A673 (cell line): ENCODE measurements around the gene CLEC18B. TPM values are rescaled to one million over a fixed set of nuclear protein-coding genes. Genes with fewer than 3 reads are reported as not detected.
"Not testable (repeated sequence)": the region's sequence is repeated elsewhere in the genome, so short reads cannot be mapped to it uniquely, and the experiment has no call there.

Source experiments
- Bru-seq: library from RNA; stranded (reverse); fragments of 400-500 nt; gene quantifications from one replicate; lab custom pipeline; 2021; lab: Mats Ljungman, UMichigan
- BruChase-seq, 2 experiments: library from RNA; stranded (reverse); fragments of 400-500 nt; gene quantifications; one replicate each; lab custom pipeline; 2021; lab: Mats Ljungman, UMichigan
- BruUV-seq: library from RNA; stranded (reverse); fragments of 400-500 nt; replicated peaks from 2 replicates; lab custom pipeline; 2021; lab: Mats Ljungman, UMichigan
- CTCF ChIA-PET: fragments of 300-600 bp; sonication (Branson Sonifier 250); formaldehyde crosslinking; loops from one replicate; lab custom pipeline; 2022; ENCODE audit warnings: antibody characterized with exemption; lab: Charles Lee
- POLR2A ChIA-PET: fragments of 300-600 bp; sonication (Branson Sonifier 250); formaldehyde crosslinking; loops from one replicate; lab custom pipeline; 2022; ENCODE audit warnings: antibody characterized with exemption; ENCODE audit not compliant: low non-redundant PET; lab: Charles Lee
- DNase-seq: peaks from one replicate; pipeline ENCODE4 v3.0.0-alpha.2; 2015; ENCODE audit warnings: low spot score
- H3K27ac ChIP-seq: fragments of 200-600 bp; sonication (generic); 2 replicates; pipeline ENCODE4 v1.5.1; 2016; ENCODE audit warnings: mixed run types, low read depth, mild to moderate bottlenecking, mixed read lengths, antibody characterized with exemption, low read length; ENCODE audit not compliant: poor library complexity, severe bottlenecking
- H3K27me3 ChIP-seq: fragments of 200-600 bp; sonication (generic); replicated peaks from 2 replicates; pipeline ENCODE4 v1.6.1; 2017; ENCODE audit warnings: mixed run types, low read depth, mild to moderate bottlenecking, mixed read lengths, antibody characterized with exemption, low read length; ENCODE audit not compliant: insufficient read depth, poor library complexity
- H3K36me3 ChIP-seq: fragments of 200-600 bp; sonication (generic); 2 replicates; pipeline ENCODE4 v1.6.1; 2016; ENCODE audit warnings: mixed run types, mild to moderate bottlenecking, mixed read lengths, antibody characterized with exemption, low read length; ENCODE audit not compliant: insufficient read depth, poor library complexity, severe bottlenecking
- H3K4me1 ChIP-seq: fragments of 200-600 bp; sonication (generic); 2 replicates; pipeline ENCODE4 v1.6.1; 2017; ENCODE audit warnings: mixed run types, mild to moderate bottlenecking, mixed read lengths, antibody characterized with exemption, low read length; ENCODE audit not compliant: insufficient read depth, poor library complexity, severe bottlenecking
- H3K4me3 ChIP-seq: fragments of 200-600 bp; sonication (generic); 2 replicates; pipeline ENCODE4 v1.5.1; 2016; ENCODE audit warnings: low read depth, mixed run types, mild to moderate bottlenecking, mixed read lengths, low read length; ENCODE audit not compliant: poor library complexity, severe bottlenecking
- H3K9me3 ChIP-seq: fragments of 200-600 bp; sonication (generic); 2 replicates; pipeline ENCODE4 v1.6.1; 2016; ENCODE audit warnings: mixed run types, low read depth, mild to moderate bottlenecking, mixed read lengths, antibody characterized with exemption, low read length; ENCODE audit not compliant: poor library complexity, severe bottlenecking
- EZH2 ChIP-seq: fragments of 200-600 bp; sonication (generic); IDR thresholded peaks from 2 replicates; pipeline ENCODE4 v1.6.1; 2017; ENCODE audit warnings: borderline replicate concordance, low read depth, mild to moderate bottlenecking, mixed read lengths, antibody characterized with exemption, low read length; ENCODE audit not compliant: poor library complexity, severe bottlenecking
- intact Hi-C: fragments of 100-400 bp; cut with micrococcal nuclease; formaldehyde crosslinking; loops from one replicate; pipeline ENCODE4 v1.10.0; 2022; ENCODE audit not compliant: unreplicated experiment
- long read RNA-seq: library from polyadenylated mRNA; stranded (forward); transcript quantifications from one replicate; pipeline ENCODE4 v2.0.0, GENCODE V29; 2022
- total RNA-seq: library from RNA; stranded (reverse); gene quantifications from 2 replicates; pipeline ENCODE4 v1.2.3, GENCODE V29; 2021
- TF ChIP-seq, protein P1 (sequence below): fragments of 300-800, 200-600 bp; sonication (generic); conservative IDR thresholded peaks from 2 replicates; pipeline ENCODE4 v1.5.1; 2017; ENCODE audit warnings: low read depth, mild to moderate bottlenecking, antibody characterized with exemption, low read length, moderate library complexity, mixed read lengths

CLEC18B gene
- 32.4 and 37.7 TPM in 2 replicates for total RNA-seq
- percentile 74 among the genes with signal in this experiment for Bru-seq, nascent RNA
- percentile 81 among the genes with signal in this experiment for BruChase-seq, experiment 1, labeled RNA remaining after a 2-hour chase
- percentile 96 among the genes with signal in this experiment for BruChase-seq, experiment 2, labeled RNA remaining after a 6-hour chase
- long read RNA-seq, partial matches to known transcripts: 6 of 17 reads
- long read RNA-seq, other reads (novel, unspliced or antisense): 11 of 17 reads

DNA sequence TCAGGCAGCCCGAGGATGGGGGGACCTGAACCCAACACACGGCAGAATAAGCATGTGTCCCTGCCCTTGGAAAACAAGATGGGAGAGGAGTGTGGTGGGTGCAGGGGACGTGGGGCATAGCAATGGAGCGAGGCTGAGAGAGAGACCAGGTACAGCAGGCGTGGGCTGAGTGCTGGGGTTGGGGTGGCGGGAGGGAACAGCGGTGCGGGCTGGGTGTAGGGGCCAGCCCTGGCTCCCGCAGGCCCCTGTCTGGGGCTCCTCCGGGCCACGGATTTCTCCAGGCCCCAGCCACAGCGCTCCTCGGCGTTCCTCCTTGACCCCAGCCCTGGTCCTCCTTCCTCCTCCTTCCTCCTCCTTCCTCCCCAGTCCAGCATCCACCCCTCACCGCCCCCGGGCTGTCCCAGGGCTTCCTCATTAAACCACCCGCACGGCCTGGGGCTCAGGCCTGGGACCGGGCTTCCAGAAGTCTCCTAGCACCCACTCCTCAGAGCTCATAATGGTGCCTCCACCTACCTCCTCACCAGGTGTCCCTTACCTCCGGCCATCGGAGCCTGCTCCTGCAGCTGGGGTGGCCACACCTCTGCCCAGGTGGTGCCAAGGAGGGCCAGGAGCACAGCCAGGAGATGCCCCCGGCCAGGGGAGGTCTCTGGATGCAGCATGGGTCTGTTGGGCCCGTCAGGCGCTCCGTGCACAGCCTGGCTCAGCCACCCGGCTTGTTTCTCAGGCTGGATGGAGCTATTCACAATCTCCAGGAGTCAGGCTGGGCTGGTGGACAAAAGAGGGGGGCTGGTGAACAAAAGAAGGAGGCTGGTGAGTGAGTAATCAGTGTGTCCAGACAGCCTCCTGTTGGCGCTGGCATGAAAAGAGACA is at the start of gene CLEC18B:
CLEC18B (minus strand) TSS at position 867 of the 870 bp plus-strand sequence; CDS start at position 659, 208 bp downstream.
- H3K9me3 ChIP-seq, intact Hi-C loops, DNase-seq, H3K4me3 ChIP-seq, POLR2A ChIA-PET, BruUV-seq, H3K4me1 ChIP-seq, H3K27me3 ChIP-seq, H3K36me3 ChIP-seq, CTCF ChIA-PET, H3K27ac ChIP-seq: not testable (repeated sequence)

DNA sequence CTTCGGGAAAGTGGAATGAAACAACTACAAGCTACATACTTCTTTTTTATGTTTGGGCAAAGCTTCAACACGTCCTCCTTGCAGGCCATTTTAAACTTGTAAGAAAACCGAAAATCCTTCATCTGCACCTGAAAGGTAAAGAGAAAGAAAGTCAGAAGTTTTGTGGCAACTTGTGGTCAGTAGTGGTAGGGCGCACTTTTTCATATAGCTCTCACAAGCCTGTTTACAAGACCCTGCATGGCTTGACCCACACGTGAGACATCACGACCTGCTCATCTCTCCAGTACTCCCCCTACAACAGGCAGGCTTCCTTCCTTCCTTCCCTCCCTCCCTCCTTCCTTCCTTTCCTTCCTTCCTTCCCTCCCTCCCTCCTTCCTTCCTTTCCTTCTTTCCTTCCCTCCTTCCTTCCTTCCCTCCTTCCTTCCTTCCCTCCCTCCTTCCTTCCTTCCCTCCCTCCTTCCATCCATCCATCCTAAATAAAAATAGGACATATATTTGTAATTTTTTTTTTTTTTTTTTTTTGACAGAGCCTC is 48.7 kb upstream of the CLEC18B start:
- BruUV-seq: no TSS peak
- peaks cover 99% of the 10 kb centered on the region for H3K36me3 ChIP-seq

GRCh38 chr16:74468807-74469525 is 47.7 kb upstream of the CLEC18B start:
- Histone ChIP-seq H3K27ac (peak overlapping the region; percentile 33), H3K4me1 (peaks cover 5% of the 10 kb centered on the region), H3K4me3 (no peak overlapping the region), H3K9me3 (no peaks in the 10 kb centered on the region), H3K36me3 (peaks cover 99% of the 10 kb centered on the region), H3K27me3 (no peaks in the 10 kb centered on the region)
- POLR2A ChIA-PET: no interaction called here
- intact Hi-C loops: no loop called here
- no TSS peak for BruUV-seq
- CTCF ChIA-PET: no interaction called here
- TF ChIP-seq, protein P1, sequence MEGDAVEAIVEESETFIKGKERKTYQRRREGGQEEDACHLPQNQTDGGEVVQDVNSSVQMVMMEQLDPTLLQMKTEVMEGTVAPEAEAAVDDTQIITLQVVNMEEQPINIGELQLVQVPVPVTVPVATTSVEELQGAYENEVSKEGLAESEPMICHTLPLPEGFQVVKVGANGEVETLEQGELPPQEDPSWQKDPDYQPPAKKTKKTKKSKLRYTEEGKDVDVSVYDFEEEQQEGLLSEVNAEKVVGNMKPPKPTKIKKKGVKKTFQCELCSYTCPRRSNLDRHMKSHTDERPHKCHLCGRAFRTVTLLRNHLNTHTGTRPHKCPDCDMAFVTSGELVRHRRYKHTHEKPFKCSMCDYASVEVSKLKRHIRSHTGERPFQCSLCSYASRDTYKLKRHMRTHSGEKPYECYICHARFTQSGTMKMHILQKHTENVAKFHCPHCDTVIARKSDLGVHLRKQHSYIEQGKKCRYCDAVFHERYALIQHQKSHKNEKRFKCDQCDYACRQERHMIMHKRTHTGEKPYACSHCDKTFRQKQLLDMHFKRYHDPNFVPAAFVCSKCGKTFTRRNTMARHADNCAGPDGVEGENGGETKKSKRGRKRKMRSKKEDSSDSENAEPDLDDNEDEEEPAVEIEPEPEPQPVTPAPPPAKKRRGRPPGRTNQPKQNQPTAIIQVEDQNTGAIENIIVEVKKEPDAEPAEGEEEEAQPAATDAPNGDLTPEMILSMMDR: no peak
- no peak for TF ChIP-seq EZH2
- DNase-seq: no peak

More for the DNA sequence above, 48.7 kb upstream of the CLEC18B start:
- Histone ChIP-seq H3K27me3 (no peaks in the 10 kb centered on the region), H3K4me1 (peaks cover 5% of the 10 kb centered on the region), H3K4me3 (no peak overlapping the region), H3K27ac (no peak overlapping the region), H3K9me3 (no peaks in the 10 kb centered on the region)
- ChIA-PET CTCF (no interaction called here), POLR2A (no interaction called here)
- TF ChIP-seq EZH2: no peak
- no peak for DNase-seq
- intact Hi-C loops: no loop called here

- intact Hi-C loops: no loop called here
- ChIA-PET POLR2A (interaction anchor here (0.5 kb wide), 1 partner anchor 73 kb away, joined by 3 read pairs; no protein-coding TSS in a partner anchor), CTCF (no interaction called here)
- no peak for TF ChIP-seq EZH2
- TF ChIP-seq, protein P1: no peak
- H3K36me3 ChIP-seq: peaks cover 100% of the 10 kb centered on the region
- peak overlapping the region; percentile 4 for H3K27ac ChIP-seq
- no peak for DNase-seq
- no peaks in the 10 kb centered on the region for H3K9me3 ChIP-seq
- no peaks in the 10 kb centered on the region for H3K27me3 ChIP-seq
- BruUV-seq: no TSS peak
- no peak overlapping the region for H3K4me3 ChIP-seq
- H3K4me1 ChIP-seq: peaks cover 5% of the 10 kb centered on the region
These were observed 45.6 kb upstream of the CLEC18B start for GRCh38 chr16:74466872-74467271.
